ENCODE data around the gene ALAD.

ALAD gene

GRCh38 chr9:113428062-113428615 is 27.1 kb upstream of the ALAD start:
- no peak for TF ChIP-seq CTCF (conservative IDR thresholded peaks at IDR 0.05; ENCODE audit: low read depth, low read length)
- no peak overlapping the region for H3K4me3 ChIP-seq (ENCODE audit: low read length)
- DNase-seq (ENCODE audit: low read depth): no peak

GRCh38 chr9:113427629-113428028 is 26.5 kb upstream of the ALAD start:
- no peak for TF ChIP-seq CTCF (conservative IDR thresholded peaks at IDR 0.05; ENCODE audit: low read depth, low read length)
- H3K4me3 ChIP-seq (ENCODE audit: low read length): no peak overlapping the region
- no peak for DNase-seq (ENCODE audit: low read depth)

- no peak overlapping the region for H3K4me3 ChIP-seq (ENCODE audit: low read length)
- no peak for TF ChIP-seq CTCF (conservative IDR thresholded peaks at IDR 0.05; ENCODE audit: low read depth, low read length)
- DNase-seq (ENCODE audit: low read depth): no peak
Observed at GRCh38 chr9:113426701-113427100, 25.6 kb upstream of the ALAD start.

GRCh38 chr9:113425072-113425471 is 24.0 kb upstream of the ALAD start:
- no peak overlapping the region for H3K4me3 ChIP-seq (ENCODE audit: low read length)
- no peak for TF ChIP-seq CTCF (conservative IDR thresholded peaks at IDR 0.05; ENCODE audit: low read depth, low read length)
- DNase-seq (ENCODE audit: low read depth): no peak

GRCh38 chr9:113421726-113422125 is 20.6 kb upstream of the ALAD start:
- no peak for TF ChIP-seq CTCF (conservative IDR thresholded peaks at IDR 0.05; ENCODE audit: low read depth, low read length)
- DNase-seq (ENCODE audit: low read depth): no peak
- H3K4me3 ChIP-seq (ENCODE audit: low read length): no peak overlapping the region

GRCh38 chr9:113417370-113417769 is 16.3 kb upstream of the ALAD start:
- no peak for DNase-seq (ENCODE audit: low read depth)
- H3K4me3 ChIP-seq (ENCODE audit: low read length): no peak overlapping the region
- TF ChIP-seq CTCF (conservative IDR thresholded peaks at IDR 0.05; ENCODE audit: low read depth, low read length): no peak

GRCh38 chr9:113416149-113416721 is 15.2 kb upstream of the ALAD start:
- no peak overlapping the region for H3K4me3 ChIP-seq (ENCODE audit: low read length)
- DNase-seq (ENCODE audit: low read depth): no peak
- no peak for TF ChIP-seq CTCF (conservative IDR thresholded peaks at IDR 0.05; ENCODE audit: low read depth, low read length)

Data from retinal pigment epithelial cell (primary cell).